Activated CD4-positive, CD25-positive, alpha-beta regulatory T cell treated with anti-CD3 and anti-CD28 coated beads, Interleukin-2, amount 50 U/mL, for 16 hours (primary cell): ENCODE results near the gene TSPAN17.

Experiments
- DNase-seq: peaks from one replicate; pipeline ENCODE4 v3.0.0-alpha.2; 2020; ENCODE audit warnings: low read depth, low spot score

Gene TSPAN17

DNA sequence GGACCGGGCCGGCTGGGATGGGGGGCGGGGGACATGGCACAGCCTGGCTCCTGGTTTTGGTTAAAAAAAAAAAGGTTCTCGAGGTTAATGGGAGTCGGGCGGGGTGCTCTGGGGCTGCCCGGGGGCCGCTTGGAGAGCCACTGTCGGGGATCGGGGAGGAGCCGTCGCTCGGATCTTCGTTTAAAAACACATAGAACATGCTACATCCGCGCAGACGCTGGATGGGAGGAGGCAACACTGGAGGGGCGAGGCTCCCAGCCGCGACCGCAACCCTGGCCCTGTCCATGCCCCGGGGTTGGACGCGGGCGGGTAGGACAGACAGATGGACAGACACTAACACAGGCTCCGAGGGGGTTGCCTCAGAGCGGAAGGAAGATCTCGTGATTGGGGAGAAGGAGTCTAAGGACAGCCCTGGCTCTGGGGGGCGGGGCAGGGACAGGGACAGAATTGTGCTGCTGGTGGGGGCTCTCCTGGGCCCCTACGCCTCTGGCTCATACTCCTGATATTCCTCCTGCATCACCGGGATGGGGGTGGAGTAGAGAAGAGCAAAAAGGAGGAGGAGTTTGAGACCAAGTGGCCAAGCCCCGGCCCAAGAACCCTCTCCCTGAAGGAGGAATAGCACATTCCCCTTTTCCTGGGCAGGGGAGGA, 26.8 kb upstream of the TSPAN17 start:
- DNase-seq = no peak

DNA sequence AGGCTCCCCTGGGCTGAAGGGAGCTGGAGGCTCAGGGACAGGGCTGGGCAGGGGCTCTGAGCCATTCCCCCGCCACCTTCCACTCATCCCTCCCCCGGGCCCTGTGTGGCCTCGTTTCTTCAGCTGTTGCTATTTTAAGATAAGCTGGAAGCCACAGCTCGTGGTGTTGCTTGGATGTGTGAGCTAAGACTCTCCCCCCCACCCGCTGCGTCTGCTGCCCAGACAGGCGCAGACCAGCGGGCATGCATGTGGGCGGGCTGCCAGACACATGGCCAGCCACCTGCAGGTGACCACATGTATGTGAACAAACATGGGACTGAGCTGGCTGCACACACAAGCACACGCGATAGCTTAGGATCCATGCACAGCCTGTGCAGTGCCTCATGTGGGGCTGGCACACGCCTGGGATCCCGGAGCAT, 25.6 kb upstream of the TSPAN17 start:
- DNase-seq = no peak

DNA sequence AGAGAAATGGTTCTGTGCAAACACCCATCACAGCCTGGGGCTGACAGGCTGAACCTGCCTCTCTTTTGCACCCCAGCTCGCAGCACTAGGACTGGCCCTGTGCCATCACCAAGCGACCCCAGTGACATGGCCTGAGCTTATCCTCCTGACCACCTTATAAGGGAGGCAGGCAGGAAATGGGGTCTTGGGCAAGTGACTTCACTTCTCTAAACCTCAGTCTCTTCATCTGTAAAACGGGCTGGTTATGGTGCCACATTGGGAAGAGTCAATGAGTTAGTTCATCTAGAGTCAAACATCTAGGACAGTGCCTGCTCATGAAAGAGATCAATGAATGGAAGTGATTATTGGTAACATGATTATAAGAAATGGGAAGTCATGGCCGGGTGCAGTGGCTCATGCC, 23.1 kb upstream of the TSPAN17 start:
- DNase-seq = no peak

DNA sequence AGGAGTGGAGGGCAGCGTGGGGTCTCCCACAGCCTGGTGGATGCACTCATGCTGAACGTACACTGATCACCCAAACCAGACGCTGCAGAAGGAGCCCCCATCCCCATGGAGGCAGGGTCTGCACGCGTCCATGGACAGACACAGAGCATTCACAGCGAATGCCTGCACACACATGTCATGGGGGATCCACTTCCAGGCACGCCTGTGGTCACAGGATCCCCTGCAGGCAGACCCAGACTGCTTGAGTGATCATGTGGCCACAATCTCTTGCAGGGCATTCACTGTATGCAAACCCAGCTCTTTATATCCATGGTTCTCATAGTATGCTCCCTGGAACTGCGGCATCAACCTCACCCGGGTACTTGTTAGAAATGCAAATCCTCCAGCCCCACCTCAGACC, 22.3 kb upstream of the TSPAN17 start:
- DNase-seq = no peak

DNA sequence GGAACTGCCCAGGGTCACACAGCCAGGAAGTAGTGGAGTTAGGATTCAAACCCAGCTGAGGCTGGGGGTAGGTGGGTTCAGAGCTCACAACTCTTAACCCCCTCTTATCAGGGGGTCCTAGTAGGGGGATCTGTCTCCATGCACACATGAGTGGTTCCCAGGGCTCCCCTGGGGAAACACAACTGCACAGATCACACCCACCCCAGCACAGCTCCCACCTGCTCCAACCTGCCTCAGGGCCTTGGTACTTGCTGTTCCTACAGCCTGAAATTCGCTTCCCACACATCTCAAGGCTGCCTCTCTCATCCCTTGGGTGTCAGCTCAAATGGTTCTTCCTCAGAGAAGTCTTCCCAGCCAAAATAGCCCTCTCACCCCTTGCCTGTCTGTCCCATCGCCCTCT, 21.8 kb upstream of the TSPAN17 start:
- DNase-seq = no peak

DNA sequence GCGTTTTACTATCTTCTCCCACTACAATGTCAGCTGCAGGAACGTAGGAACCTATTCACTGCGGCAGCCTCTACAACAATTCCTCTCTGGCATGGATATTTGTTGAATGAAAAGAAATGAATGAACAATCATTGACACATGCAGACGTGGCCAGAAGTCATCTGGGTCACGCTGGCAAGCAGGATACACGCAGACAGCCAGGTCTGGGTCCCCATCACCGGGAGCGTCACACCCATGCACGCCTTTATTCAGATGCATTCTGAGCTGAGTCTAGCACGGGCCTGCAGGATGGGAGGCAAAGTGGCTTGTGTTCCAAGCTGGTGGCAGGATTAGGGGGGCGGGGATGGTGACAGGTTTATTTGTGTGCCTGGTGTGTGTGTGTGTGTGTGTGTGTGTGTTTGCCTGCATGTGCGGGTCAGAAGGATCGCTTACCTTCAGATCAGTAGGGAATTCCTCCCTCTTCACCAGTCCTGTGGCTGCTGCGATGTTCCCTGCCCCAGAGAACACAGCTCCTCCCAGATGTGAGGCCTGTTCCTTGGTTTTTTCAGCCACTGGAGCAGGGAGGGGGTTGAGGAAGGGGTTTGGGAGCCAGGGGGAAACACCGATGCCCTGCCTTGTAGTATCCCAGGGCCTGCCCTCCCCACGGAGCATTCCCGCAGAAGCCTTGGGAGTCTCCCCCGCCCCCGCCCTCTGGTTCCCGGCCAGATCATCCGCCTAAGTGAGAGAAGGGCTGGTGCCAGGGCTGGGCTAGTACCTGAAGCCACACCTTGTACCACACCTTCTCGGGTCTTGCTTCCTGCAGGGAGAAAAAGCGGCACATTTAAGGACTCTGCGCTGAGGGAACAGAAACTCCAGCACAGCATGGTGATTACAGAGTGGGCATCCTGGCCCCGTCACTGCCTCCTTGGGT, 21.1 kb upstream of the TSPAN17 start:
- DNase-seq = no peak

GRCh38 chr5:176626876-176627236, 20.4 kb upstream of the TSPAN17 start:
- no peak for DNase-seq

DNA sequence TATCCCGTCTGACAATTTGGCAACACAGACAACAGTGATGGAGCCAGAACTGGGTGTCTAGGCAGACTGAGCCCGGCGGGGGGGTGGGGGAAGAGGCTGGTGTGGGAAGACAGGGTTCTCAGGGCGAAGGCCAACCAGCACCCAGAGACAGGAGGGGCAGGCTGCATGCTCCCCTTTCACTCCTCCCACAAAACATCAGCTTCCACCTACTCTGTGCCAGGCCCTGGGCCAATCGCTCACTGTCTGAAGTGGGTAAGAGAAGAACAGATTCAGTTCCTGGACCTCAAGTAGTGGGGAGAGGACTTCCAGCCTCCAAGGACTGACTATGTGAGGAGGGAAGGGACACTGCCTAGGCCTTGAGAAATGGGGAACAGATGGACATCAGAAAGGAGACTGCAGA, 19.7 kb upstream of the TSPAN17 start:
- no peak for DNase-seq

GRCh38 chr5:176628406-176629228, 18.7 kb upstream of the TSPAN17 start:
- no peak for DNase-seq

- no peak for DNase-seq
Measured at GRCh38 chr5:176629317-176629852, 17.9 kb upstream of the TSPAN17 start.

GRCh38 chr5:176629853-176630680, 17.2 kb upstream of the TSPAN17 start, which contains the start of the genes EIF4E1B and SNCB:
TSS of gene EIF4E1B (plus strand) at chr5:176630675. CDS start at chr5:176642788, 12,113 bp downstream.
TSS of gene SNCB (minus strand) at chr5:176630534. CDS start at chr5:176629654, 880 bp downstream.
- DNase-seq = no peak

GRCh38 chr5:176630681-176631222, 16.5 kb upstream of the TSPAN17 start:
- DNase-seq = no peak

DNA sequence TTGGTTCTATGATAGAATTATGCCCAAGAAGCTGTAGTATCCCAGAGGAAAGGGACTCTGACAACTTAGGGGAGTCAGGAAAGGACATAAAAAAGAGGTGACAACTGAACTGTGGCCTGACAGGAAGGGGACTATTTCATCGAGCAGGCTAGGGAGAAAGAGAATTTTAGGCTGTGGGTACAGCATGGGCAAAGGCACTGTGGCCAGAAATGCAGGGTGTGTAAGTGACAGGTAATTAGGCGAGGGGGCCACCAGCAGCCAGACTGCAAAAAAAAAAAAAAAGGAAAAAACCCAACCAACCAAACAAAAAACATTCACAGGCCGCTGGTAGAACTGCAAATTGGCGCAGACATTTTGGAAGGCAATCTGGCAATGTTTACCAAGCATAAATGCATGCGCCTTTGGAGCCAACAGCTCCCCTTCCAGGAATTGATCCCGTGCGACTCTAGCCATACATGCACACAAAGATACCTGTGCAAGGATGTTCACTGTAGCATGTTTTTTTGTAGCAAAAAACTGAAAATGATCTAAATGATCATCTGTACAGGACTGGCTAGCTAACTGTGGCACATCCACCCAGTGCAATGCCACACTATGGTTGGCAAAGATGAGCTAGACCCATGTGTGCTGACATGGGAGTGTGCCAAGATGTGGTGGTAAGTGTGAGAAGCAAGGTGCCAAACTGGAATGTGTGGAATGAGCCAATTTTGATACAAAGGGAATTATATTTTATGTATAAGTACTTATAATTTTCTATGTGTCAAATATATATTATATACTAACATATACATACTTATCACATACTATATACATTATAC, 15.7 kb upstream of the TSPAN17 start:
- no peak for DNase-seq

DNA sequence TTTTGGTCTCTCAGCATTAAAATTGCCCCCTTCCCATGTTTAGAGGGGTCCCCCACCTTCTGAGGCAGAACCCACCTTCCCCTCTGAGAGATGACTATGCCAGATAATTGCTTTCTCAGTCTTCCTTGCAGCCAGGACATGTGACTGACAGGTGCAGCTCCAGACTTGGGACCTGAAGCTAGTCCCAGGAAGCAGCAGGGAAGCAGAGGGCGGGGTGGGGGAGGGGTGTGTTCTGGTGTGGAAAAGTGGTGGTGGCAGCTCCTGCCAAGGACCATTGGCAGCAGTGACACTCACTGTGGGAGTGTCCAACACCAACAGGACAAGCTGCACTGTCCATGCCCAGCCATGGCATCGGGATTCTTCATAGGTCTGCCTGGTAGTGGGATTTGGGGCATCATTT, 14.5 kb upstream of the TSPAN17 start:
- no peak for DNase-seq

- DNase-seq = no peak
Measured at GRCh38 chr5:176633598-176633997, 13.7 kb upstream of the TSPAN17 start.

DNA sequence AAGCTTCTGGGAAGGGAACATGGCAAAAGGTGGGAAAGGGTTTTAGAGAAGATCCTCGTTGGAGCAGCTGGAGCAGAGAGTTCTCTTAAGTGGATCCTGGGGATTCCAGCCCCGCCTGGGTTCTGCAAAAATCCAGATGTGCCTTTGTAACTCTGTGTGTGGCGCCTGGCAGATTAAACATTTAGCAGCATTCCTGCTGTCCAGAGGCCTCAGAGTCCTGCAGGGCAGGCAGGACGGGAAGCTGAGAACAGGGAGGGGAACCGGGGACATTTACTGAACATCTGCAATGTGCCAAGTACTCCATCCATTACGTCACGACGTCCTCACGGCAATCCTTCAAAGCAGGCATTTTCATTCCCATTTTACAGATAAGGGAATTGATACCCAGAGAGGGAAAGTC, 10.9 kb upstream of the TSPAN17 start:
- DNase-seq = no peak

DNA sequence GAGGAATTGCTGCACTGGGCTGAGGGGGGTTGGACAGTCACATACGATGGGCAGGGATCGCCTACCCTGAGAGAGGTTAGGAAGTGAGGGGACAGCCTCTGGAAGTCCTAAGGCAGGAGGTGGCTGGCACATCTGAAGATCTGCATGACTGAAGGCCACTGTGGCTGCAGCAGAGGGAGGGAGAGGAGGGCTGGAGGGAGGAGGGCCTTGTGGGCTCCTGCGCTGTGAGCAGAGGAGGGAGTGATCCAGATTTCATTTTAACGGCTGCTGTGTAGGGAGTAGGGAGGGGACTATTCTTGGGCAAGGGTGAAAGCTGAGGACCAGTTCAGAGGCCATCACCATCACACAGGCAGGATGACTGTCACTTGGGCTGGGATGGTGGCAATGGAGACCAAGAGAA, 9.7 kb upstream of the TSPAN17 start:
- no peak for DNase-seq

DNA sequence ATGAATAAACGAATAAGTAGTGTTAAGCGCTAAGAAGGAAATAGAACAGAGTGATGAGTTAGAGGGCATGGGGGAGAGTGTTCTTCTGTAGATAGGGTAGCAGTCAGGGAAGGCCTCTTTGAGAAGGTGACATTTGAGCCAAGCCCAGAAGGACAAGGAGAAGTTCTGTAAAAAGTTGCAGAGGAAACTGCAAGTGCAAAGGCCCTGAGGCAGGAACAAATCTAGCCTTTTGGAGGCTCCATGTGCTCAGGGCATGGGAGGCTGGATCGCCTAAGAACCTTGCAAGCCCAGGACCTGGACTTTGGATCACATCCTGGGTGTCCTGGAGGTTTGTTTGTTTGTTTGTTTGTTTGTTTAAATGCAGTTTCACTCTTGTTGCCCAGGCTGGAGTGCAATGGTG, 8.8 kb upstream of the TSPAN17 start:
- no peak for DNase-seq

- DNase-seq = no peak
Measured at GRCh38 chr5:176639208-176639607, 8.1 kb upstream of the TSPAN17 start.

- no peak for DNase-seq
Measured at GRCh38 chr5:176639981-176640380, 7.3 kb upstream of the TSPAN17 start.
